Panc1 (cell line): Measurements from ENCODE around the gene EVI5. TPM values are rescaled to one million over a fixed set of nuclear protein-coding genes. Genes with fewer than 3 reads are reported as not detected.

Source experiments
- ATAC-seq: fragments of 200-7000 bp; cut with Tn5 transposase; 2 replicates; pipeline ENCODE4 v1.9.1; 2020; ENCODE audit warnings: mild to moderate bottlenecking, moderate library complexity
- BruUV-seq: library from RNA; stranded (reverse); fragments of 400-500 nt; replicated peaks from 2 replicates; lab custom pipeline; 2021; lab: Mats Ljungman, UMichigan
- CTCF ChIA-PET: fragments of 300-600 bp; sonication (Branson Sonifier 250); formaldehyde crosslinking; loops from one replicate; lab custom pipeline; 2022; ENCODE audit warnings: antibody characterized with exemption; lab: Charles Lee
- POLR2A ChIA-PET: fragments of 300-600 bp; sonication (Branson Sonifier 250); formaldehyde crosslinking; loops from one replicate; lab custom pipeline; 2022; ENCODE audit warnings: antibody characterized with exemption; lab: Charles Lee
- DNase-seq: peaks from one replicate; pipeline ENCODE4 v3.0.0-alpha.2; 2010; ENCODE audit warnings: low read depth, low spot score
- H3K27ac ChIP-seq: 2 replicates; pipeline ENCODE4 v1.5.1; 2011; ENCODE audit warnings: mild to moderate bottlenecking, low read length, inconsistent platforms
- H3K27me3 ChIP-seq: fragments of 200-500 bp; sonication (Bioruptor generic); 2 replicates; pipeline ENCODE4 v1.6.0; 2014; ENCODE audit warnings: low read length, inconsistent platforms; ENCODE audit not compliant: control insufficient read depth, insufficient read depth
- H3K36me3 ChIP-seq: fragments of 200-500 bp; sonication (Bioruptor generic); 2 replicates; pipeline ENCODE4 v1.5.1; 2014; ENCODE audit warnings: inconsistent platforms, mild to moderate bottlenecking, low read length, moderate library complexity; ENCODE audit not compliant: control insufficient read depth, insufficient read depth
- H3K4me1 ChIP-seq: 2 replicates; pipeline ENCODE4 v1.5.1; 2011; ENCODE audit warnings: inconsistent platforms, mild to moderate bottlenecking, low read length, moderate library complexity; ENCODE audit not compliant: control insufficient read depth, insufficient read depth
- H3K4me3 ChIP-seq, 2 experiments: 2 replicates each; pipeline ENCODE4 v1.5.1; 2011 to 2012; ENCODE audit warnings: low read depth in 2 of 2, low read length in 2 of 2, mild to moderate bottlenecking in 2 of 2, inconsistent platforms in 1 of 2, moderate library complexity in 1 of 2
- H3K9me3 ChIP-seq: fragments of 200-500 bp; sonication (Bioruptor generic); 2 replicates; pipeline ENCODE4 v1.5.1; 2014; ENCODE audit warnings: low read depth, mild to moderate bottlenecking, inconsistent platforms, low read length, moderate library complexity; ENCODE audit not compliant: control insufficient read depth, insufficient read depth
- POLR2AphosphoS5 ChIP-seq: IDR thresholded peaks from 2 replicates; pipeline ENCODE4 v1.6.1; 2012; ENCODE audit warnings: mild to moderate bottlenecking, low read depth, low read length, moderate library complexity
- REST ChIP-seq, 2 experiments: IDR thresholded peaks; 2 replicates each; pipeline ENCODE4 v1.6.1; 2011 to 2012; ENCODE audit warnings: low read depth in 2 of 2, control low read depth in 1 of 2, low read length in 1 of 2, mild to moderate bottlenecking in 1 of 2, moderate library complexity in 1 of 2; ENCODE audit not compliant: insufficient read depth in 1 of 2
- SIN3A ChIP-seq: IDR thresholded peaks from 2 replicates; pipeline ENCODE4 v1.6.1; 2012; ENCODE audit warnings: low read depth, mild to moderate bottlenecking, low read length, moderate library complexity, borderline replicate concordance; ENCODE audit not compliant: insufficient read depth
- TCF7L2 ChIP-seq: IDR thresholded peaks from 2 replicates; pipeline ENCODE4 v1.6.1; 2011; ENCODE audit warnings: mild to moderate bottlenecking, low read depth, low read length, inconsistent platforms
- in situ Hi-C: cut with HindIII; loops from 2 replicates; pipeline ENCODE4 v1.10.0; 2016; ENCODE audit warnings: low sequenced_read_pairs, low pct_unique_long_range_greater_than_20kb
- intact Hi-C: fragments of 100-400 bp; cut with micrococcal nuclease; formaldehyde crosslinking; loops from one replicate; pipeline ENCODE4 v1.10.0; 2022; ENCODE audit not compliant: unreplicated experiment
- total RNA-seq: library from RNA; stranded (reverse); gene quantifications from one replicate; pipeline ENCODE4 v1.2.1, GENCODE V29; 2021; ENCODE audit not compliant: unreplicated experiment
- TF ChIP-seq, protein P1 (sequence below): fragments of 450-650 bp; IDR thresholded peaks from 2 replicates; pipeline ENCODE4 v1.5.1; 2017; ENCODE audit warnings: mild to moderate bottlenecking

Gene EVI5
- total RNA-seq, 1 experiment from 2014 or later: 21.2 TPM

DNA sequence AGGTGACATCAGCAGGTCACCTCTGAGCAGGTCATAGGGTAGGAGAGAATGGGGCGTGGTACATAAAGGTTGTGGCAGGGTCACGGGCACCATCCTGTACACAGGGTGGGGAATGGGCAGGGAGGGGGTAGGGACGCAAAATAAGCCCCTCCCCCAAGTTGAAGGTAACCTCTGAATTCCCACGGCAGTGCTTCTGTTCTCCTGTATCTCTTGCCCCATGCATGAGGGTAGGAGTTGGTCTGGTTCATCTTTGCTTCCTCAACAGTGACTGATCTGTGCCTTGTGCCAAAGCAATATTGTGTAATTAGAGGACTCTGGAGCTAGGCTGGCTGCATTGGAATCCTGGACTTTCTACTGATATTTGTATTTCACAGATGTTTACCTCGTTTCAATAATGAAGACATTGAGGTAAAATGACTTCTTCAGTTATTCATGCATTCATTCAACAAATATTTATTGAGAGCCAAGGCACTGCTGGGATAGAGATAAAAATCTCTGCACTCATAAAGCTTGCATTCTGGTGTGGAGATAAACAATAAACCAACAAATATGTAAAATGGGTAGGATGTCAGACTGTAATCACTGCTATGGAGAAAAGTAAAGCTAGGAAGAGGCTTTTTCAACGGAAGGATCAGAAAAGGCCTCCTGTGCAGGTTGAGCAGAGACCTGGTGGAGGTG is 279.8 kb downstream of the EVI5 start:
- TF ChIP-seq TCF7L2 (no peak), SIN3A (no peak), POLR2AphosphoS5 (no peak), REST (IDR thresholded peaks at IDR 0.05; ENCODE audit: insufficient read depth in 1 of 2, low read depth in 2 of 2, low read length in 1 of 2) (no peak)
- TF ChIP-seq, protein P1, sequence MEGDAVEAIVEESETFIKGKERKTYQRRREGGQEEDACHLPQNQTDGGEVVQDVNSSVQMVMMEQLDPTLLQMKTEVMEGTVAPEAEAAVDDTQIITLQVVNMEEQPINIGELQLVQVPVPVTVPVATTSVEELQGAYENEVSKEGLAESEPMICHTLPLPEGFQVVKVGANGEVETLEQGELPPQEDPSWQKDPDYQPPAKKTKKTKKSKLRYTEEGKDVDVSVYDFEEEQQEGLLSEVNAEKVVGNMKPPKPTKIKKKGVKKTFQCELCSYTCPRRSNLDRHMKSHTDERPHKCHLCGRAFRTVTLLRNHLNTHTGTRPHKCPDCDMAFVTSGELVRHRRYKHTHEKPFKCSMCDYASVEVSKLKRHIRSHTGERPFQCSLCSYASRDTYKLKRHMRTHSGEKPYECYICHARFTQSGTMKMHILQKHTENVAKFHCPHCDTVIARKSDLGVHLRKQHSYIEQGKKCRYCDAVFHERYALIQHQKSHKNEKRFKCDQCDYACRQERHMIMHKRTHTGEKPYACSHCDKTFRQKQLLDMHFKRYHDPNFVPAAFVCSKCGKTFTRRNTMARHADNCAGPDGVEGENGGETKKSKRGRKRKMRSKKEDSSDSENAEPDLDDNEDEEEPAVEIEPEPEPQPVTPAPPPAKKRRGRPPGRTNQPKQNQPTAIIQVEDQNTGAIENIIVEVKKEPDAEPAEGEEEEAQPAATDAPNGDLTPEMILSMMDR: no peak
- Histone ChIP-seq H3K27me3 (no peaks in the 10 kb centered on the region), H3K4me3 (no peak overlapping the region), H3K4me1 (no peaks in the 10 kb centered on the region; the same call in 1 of the 2 replicates), H3K36me3 (no peaks in the 10 kb centered on the region), H3K27ac (no peak overlapping the region), H3K9me3 (no peaks in the 10 kb centered on the region)
- ChIA-PET CTCF (no interaction called here), POLR2A (no interaction called here)
- DNase-seq: no peak
- ATAC-seq: peak; percentile 82
- in situ Hi-C loops: no loop called here
- intact Hi-C loops: no loop called here
- BruUV-seq: no TSS peak

DNA sequence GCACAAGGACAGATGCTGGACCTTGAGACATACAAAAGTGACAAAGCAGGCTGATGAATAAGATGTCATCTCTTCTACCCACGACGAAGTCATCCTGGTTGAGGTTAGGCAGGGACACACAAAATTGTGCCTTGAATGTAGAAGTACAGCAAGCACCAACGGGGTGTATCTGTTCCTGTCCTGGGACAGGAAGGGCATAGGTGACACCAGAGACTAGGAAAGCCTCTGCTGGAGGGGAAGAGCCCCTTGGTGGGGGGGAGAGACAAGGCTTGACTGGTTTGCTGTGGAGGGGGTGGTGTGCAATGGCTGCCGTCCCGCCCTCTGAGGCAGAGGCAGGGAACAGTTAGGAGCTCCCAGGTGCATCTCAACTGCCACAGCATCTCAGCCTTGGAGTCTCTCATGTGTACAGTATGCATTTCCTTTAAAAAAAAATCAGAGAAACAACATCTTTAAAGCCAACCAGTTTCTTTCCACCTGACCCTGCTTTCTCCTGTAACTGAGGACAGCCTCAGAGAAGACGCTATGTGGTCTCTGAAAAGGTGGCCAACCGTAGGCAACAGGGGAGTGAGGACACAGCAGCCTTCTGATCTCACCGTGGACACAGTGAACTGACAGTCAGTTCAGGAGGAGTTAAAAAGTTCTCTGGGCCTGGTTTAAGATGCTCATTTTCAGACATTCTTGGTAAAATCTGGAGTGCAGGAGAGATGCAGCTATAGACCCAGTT is 280.5 kb downstream of the EVI5 start:
- in situ Hi-C loops: no loop called here
- no peak for DNase-seq
- H3K4me1 ChIP-seq: no peaks in the 10 kb centered on the region; the same call in 1 of the 2 replicates
- no peaks in the 10 kb centered on the region for H3K36me3 ChIP-seq
- no peak overlapping the region for H3K27ac ChIP-seq
- no peaks in the 10 kb centered on the region for H3K9me3 ChIP-seq
- CTCF ChIA-PET: no interaction called here
- intact Hi-C loops: no loop called here
- TF ChIP-seq POLR2AphosphoS5 (no peak), REST (IDR thresholded peaks at IDR 0.05; ENCODE audit: insufficient read depth in 1 of 2, low read depth in 2 of 2, low read length in 1 of 2) (no peak), SIN3A (no peak), TCF7L2 (no peak)
- TF ChIP-seq, protein P1: no peak
- no peak overlapping the region for H3K4me3 ChIP-seq
- no peaks in the 10 kb centered on the region for H3K27me3 ChIP-seq
- POLR2A ChIA-PET: no interaction called here
- ATAC-seq: 0 out of 2 replicates have a peak, but pooled peaks have one; percentile 33
- BruUV-seq: no TSS peak
